Ovary (tissue), 3 donors: Measurements from ENCODE around the gene TPRG1L.

Source experiments
- POLR2A ChIP-seq: fragments of 450-650 bp; IDR thresholded peaks from one replicate; pipeline ENCODE4 v1.6.1; 2017; ENCODE audit warnings: antibody characterized with exemption, mild to moderate bottlenecking, moderate library complexity
- TF ChIP-seq, protein P1 (sequence below), 3 donors: fragments of 450-650 bp in 2 of 3; fragments of 200-600 bp in 1 of 3; IDR thresholded peaks; one replicate each; pipeline versions ENCODE4 v1.5.1 to v1.8.0; 2016 to 2022; ENCODE audit warnings: antibody characterized with exemption in 3 of 3, mild to moderate bottlenecking in 1 of 3
- donor health status: DM: no; HTN: no; CAD: no.

DNA sequence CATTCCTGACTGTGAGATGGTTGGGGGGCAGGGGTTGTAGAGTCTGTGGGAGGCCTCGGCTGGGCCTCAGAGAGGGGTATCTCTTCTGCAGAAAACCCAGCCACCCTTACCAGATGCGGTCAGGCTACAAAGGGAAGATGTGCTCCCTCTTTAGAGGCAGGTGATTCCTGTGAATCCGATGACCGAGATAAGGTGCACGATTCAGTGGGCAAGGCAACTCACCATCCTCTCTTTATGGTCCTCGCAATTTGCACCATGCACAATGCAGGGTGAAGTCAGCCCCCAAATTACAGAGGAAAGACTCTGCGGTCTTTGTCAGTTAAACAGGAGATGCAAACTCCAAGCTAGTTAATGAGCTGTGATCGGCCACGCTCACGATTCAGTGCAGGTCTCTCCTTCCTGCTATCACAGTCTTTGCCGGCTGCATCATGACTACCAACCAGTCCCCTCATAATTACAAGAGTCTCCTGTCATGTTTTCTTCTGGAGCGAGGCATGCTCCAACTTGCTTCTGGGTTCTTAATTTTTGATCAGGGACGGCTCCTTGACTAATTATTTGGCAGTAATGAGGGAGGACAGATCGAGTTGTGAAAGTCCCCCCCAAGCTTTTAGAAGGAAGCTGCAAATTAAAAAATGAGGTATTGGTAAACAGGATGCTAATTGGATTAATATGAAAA, 40.0 kb downstream of the TPRG1L start:
- TF ChIP-seq, protein P1, sequence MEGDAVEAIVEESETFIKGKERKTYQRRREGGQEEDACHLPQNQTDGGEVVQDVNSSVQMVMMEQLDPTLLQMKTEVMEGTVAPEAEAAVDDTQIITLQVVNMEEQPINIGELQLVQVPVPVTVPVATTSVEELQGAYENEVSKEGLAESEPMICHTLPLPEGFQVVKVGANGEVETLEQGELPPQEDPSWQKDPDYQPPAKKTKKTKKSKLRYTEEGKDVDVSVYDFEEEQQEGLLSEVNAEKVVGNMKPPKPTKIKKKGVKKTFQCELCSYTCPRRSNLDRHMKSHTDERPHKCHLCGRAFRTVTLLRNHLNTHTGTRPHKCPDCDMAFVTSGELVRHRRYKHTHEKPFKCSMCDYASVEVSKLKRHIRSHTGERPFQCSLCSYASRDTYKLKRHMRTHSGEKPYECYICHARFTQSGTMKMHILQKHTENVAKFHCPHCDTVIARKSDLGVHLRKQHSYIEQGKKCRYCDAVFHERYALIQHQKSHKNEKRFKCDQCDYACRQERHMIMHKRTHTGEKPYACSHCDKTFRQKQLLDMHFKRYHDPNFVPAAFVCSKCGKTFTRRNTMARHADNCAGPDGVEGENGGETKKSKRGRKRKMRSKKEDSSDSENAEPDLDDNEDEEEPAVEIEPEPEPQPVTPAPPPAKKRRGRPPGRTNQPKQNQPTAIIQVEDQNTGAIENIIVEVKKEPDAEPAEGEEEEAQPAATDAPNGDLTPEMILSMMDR (IDR thresholded peaks at IDR 0.05), result no peak
- TF ChIP-seq POLR2A, result no peak
